ENCODE results near the gene PPP1R3C. TPM values are rescaled to one million over a fixed set of nuclear protein-coding genes. Genes with fewer than 3 reads are reported as not detected.
A peak's percentile ranks its signal among the peaks of the same experiment; 100 is the strongest.

The PPP1R3C gene
- total RNA-seq (2014; rRNA removed; shearing (Covaris generic)), result 15.9 and 18.1 TPM in 2 replicates

GRCh38 chr10:91632671-91633550 is at the start of gene PPP1R3C:
TSS of gene PPP1R3C (minus strand) at chr10:91633071. CDS start at chr10:91632969, 102 bp downstream.
- DNase-seq (ENCODE audit: low read depth), result peak; percentile 98

- peak; percentile 39 for DNase-seq (ENCODE audit: low read depth)
These were observed 48.7 kb upstream of the PPP1R3C start for GRCh38 chr10:91681361-91682276.

GRCh38 chr10:91680487-91680886 is 47.6 kb upstream of the PPP1R3C start:
- no peak for DNase-seq (ENCODE audit: low read depth)

- DNase-seq (ENCODE audit: low read depth), result no peak
These were observed 46.4 kb upstream of the PPP1R3C start for GRCh38 chr10:91679296-91679695.

- DNase-seq (ENCODE audit: low read depth), result no peak
These were observed 45.0 kb upstream of the PPP1R3C start for GRCh38 chr10:91677911-91678310.

- DNase-seq (ENCODE audit: low read depth), result peak; percentile 87
These were observed 39.2 kb upstream of the PPP1R3C start for GRCh38 chr10:91672021-91672608.

- no peak for DNase-seq (ENCODE audit: low read depth)
These were observed 36.0 kb upstream of the PPP1R3C start for GRCh38 chr10:91668913-91669312.

GRCh38 chr10:91665842-91666241 is 33.0 kb upstream of the PPP1R3C start:
- DNase-seq (ENCODE audit: low read depth), result peak; percentile 41

- no peak for DNase-seq (ENCODE audit: low read depth)
These were observed 31.6 kb upstream of the PPP1R3C start for GRCh38 chr10:91664426-91664825.

GRCh38 chr10:91662993-91663392 is 30.1 kb upstream of the PPP1R3C start:
- no peak for DNase-seq (ENCODE audit: low read depth)

GRCh38 chr10:91653219-91653870 is 20.5 kb upstream of the PPP1R3C start:
- peak; percentile 90 for DNase-seq (ENCODE audit: low read depth)

GRCh38 chr10:91652364-91652763 is 19.5 kb upstream of the PPP1R3C start:
- DNase-seq (ENCODE audit: low read depth), result peak; percentile 99

GRCh38 chr10:91643700-91644099 is 10.8 kb upstream of the PPP1R3C start:
- no peak for DNase-seq (ENCODE audit: low read depth)

- DNase-seq (ENCODE audit: low read depth), result peak; percentile 38
These were observed 10.2 kb upstream of the PPP1R3C start for GRCh38 chr10:91642831-91643692.

- DNase-seq (ENCODE audit: low read depth), result no peak
These were observed 4.0 kb upstream of the PPP1R3C start for GRCh38 chr10:91636892-91637291.

GRCh38 chr10:91635401-91636400 is 2.8 kb upstream of the PPP1R3C start:
- peak; percentile 82 for DNase-seq (ENCODE audit: low read depth)

- no peak for DNase-seq (ENCODE audit: low read depth)
These were observed 2.0 kb upstream of the PPP1R3C start for GRCh38 chr10:91634898-91635297.

GRCh38 chr10:91634246-91634645 is 1.4 kb upstream of the PPP1R3C start:
- DNase-seq (ENCODE audit: low read depth), result no peak

GRCh38 chr10:91630625-91631024 is 2.2 kb downstream of the PPP1R3C start:
- no peak for DNase-seq (ENCODE audit: low read depth)
